ENCODE data around the gene B4GALT2. TPM values are rescaled to one million over a fixed set of nuclear protein-coding genes. Genes with fewer than 3 reads are reported as not detected.

Gene B4GALT2
- total and polyA plus RNA-seq, 9 of the 15 experiments (the other 6 are each of a cell fraction or from before 2014, with no cell fraction given) = 1.3 to 86.8 (median 43.8) TPM

DNA sequence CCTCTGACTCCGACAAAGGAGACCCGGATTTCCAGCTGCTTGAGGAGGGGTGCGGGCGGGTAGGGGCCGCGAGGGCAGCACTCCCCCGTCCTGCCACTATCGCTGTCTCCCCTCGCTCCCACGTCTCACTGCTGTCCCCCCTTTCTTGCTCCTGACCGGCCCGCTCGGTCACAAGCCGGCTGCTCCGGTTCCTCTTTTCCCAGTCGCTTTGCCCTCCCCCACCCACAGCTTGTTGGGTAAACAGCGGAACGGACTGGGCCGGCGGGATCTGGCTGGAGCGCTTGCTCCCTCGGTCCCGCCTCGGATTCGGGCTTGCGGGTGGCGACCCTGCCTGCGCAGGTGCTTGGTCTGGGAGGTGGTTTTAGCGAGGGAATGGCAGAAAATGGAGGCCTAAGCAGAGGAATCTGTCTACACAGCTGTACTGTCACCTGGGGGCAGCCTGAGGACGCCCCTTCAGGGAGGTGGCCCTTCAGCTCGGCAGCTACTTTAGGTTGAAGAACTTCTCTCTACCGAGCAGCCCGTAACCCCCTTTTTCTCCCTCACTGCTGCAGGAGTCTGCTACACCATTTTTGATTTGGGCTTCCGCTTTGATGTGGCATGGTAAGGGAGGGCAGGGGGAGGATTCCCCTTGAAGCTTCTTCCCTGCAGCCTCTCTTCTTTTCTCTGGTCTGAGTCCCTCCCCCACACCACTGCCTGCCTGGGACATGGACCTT, 3.6 kb upstream of the B4GALT2 start (continued):
- TF ChIP-seq, protein P1, sequence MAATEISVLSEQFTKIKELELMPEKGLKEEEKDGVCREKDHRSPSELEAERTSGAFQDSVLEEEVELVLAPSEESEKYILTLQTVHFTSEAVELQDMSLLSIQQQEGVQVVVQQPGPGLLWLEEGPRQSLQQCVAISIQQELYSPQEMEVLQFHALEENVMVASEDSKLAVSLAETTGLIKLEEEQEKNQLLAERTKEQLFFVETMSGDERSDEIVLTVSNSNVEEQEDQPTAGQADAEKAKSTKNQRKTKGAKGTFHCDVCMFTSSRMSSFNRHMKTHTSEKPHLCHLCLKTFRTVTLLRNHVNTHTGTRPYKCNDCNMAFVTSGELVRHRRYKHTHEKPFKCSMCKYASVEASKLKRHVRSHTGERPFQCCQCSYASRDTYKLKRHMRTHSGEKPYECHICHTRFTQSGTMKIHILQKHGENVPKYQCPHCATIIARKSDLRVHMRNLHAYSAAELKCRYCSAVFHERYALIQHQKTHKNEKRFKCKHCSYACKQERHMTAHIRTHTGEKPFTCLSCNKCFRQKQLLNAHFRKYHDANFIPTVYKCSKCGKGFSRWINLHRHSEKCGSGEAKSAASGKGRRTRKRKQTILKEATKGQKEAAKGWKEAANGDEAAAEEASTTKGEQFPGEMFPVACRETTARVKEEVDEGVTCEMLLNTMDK (IDR thresholded peaks at IDR 0.05; ENCODE audit: borderline replicate concordance, insufficient read depth, low read depth, low read length, poor library complexity, severe bottlenecking) = no peak
- no peak for TF ChIP-seq NBN (IDR thresholded peaks at IDR 0.05; ENCODE audit: low read depth)
- no peak for TF ChIP-seq CCAR2 (IDR thresholded peaks at IDR 0.05; ENCODE audit: low read depth, low read length)
- TF ChIP-seq ZNF311 (CRISPR knock-in tag; IDR thresholded peaks at IDR 0.05) = no peak
- TF ChIP-seq, protein P2, sequence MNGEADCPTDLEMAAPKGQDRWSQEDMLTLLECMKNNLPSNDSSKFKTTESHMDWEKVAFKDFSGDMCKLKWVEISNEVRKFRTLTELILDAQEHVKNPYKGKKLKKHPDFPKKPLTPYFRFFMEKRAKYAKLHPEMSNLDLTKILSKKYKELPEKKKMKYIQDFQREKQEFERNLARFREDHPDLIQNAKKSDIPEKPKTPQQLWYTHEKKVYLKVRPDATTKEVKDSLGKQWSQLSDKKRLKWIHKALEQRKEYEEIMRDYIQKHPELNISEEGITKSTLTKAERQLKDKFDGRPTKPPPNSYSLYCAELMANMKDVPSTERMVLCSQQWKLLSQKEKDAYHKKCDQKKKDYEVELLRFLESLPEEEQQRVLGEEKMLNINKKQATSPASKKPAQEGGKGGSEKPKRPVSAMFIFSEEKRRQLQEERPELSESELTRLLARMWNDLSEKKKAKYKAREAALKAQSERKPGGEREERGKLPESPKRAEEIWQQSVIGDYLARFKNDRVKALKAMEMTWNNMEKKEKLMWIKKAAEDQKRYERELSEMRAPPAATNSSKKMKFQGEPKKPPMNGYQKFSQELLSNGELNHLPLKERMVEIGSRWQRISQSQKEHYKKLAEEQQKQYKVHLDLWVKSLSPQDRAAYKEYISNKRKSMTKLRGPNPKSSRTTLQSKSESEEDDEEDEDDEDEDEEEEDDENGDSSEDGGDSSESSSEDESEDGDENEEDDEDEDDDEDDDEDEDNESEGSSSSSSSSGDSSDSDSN (IDR thresholded peaks at IDR 0.05; ENCODE audit: borderline replicate concordance in 1 of 2, low read depth in 2 of 2, low read length in 2 of 2) = 0 out of 4 replicates have a peak, but pooled peaks of 1 of the 2 experiments have one; percentile 60
- no peak for TF ChIP-seq EP300 (IDR thresholded peaks at IDR 0.05; ENCODE audit: low read length)
- TF ChIP-seq, protein P3, sequence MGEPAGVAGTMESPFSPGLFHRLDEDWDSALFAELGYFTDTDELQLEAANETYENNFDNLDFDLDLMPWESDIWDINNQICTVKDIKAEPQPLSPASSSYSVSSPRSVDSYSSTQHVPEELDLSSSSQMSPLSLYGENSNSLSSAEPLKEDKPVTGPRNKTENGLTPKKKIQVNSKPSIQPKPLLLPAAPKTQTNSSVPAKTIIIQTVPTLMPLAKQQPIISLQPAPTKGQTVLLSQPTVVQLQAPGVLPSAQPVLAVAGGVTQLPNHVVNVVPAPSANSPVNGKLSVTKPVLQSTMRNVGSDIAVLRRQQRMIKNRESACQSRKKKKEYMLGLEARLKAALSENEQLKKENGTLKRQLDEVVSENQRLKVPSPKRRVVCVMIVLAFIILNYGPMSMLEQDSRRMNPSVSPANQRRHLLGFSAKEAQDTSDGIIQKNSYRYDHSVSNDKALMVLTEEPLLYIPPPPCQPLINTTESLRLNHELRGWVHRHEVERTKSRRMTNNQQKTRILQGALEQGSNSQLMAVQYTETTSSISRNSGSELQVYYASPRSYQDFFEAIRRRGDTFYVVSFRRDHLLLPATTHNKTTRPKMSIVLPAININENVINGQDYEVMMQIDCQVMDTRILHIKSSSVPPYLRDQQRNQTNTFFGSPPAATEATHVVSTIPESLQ (CRISPR knock-in tag; IDR thresholded peaks at IDR 0.05) = 0 out of 2 replicates have a peak, but pooled peaks have one; percentile 1
- TF ChIP-seq, protein P4, sequence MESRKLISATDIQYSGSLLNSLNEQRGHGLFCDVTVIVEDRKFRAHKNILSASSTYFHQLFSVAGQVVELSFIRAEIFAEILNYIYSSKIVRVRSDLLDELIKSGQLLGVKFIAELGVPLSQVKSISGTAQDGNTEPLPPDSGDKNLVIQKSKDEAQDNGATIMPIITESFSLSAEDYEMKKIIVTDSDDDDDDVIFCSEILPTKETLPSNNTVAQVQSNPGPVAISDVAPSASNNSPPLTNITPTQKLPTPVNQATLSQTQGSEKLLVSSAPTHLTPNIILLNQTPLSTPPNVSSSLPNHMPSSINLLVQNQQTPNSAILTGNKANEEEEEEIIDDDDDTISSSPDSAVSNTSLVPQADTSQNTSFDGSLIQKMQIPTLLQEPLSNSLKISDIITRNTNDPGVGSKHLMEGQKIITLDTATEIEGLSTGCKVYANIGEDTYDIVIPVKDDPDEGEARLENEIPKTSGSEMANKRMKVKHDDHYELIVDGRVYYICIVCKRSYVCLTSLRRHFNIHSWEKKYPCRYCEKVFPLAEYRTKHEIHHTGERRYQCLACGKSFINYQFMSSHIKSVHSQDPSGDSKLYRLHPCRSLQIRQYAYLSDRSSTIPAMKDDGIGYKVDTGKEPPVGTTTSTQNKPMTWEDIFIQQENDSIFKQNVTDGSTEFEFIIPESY (CRISPR knock-in tag; IDR thresholded peaks at IDR 0.05) = no peak
- TF ChIP-seq ZFX (CRISPR knock-in tag; IDR thresholded peaks at IDR 0.05) = peak; percentile 78
- 0 out of 2 replicates have a peak, but pooled peaks have one; percentile 6 for TF ChIP-seq TEAD4 (IDR thresholded peaks at IDR 0.05; ENCODE audit: low read length)
- 0 out of 2 replicates have a peak, but pooled peaks have one; percentile 14 for TF ChIP-seq TEAD4 (CRISPR knock-in tag; IDR thresholded peaks at IDR 0.05; ENCODE audit: borderline replicate concordance)
- TF ChIP-seq CXXC5 (CRISPR knock-in tag; IDR thresholded peaks at IDR 0.05) = no peak
- TF ChIP-seq ETV5 (CRISPR knock-in tag; IDR thresholded peaks at IDR 0.05; ENCODE audit: low read depth) = no peak
- peak; percentile 19; the same call in 1 of the 2 replicates for TF ChIP-seq KAT7 (CRISPR knock-in tag; IDR thresholded peaks at IDR 0.05; ENCODE audit: borderline replicate concordance)
- no peak for TF ChIP-seq GTF2A2 (tag; IDR thresholded peaks at IDR 0.05)
- TF ChIP-seq MTA3 (IDR thresholded peaks at IDR 0.05; ENCODE audit: borderline replicate concordance) = peak; percentile 20; the same call in 1 of the 2 replicates
- TF ChIP-seq, protein P5, sequence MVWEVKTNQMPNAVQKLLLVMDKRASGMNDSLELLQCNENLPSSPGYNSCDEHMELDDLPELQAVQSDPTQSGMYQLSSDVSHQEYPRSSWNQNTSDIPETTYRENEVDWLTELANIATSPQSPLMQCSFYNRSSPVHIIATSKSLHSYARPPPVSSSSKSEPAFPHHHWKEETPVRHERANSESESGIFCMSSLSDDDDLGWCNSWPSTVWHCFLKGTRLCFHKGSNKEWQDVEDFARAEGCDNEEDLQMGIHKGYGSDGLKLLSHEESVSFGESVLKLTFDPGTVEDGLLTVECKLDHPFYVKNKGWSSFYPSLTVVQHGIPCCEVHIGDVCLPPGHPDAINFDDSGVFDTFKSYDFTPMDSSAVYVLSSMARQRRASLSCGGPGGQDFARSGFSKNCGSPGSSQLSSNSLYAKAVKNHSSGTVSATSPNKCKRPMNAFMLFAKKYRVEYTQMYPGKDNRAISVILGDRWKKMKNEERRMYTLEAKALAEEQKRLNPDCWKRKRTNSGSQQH (CRISPR knock-in tag; IDR thresholded peaks at IDR 0.05) = no peak

Data from K562 (cell line).